HCT116 (cell line): ENCODE measurements around the gene TK1. TPM values are rescaled to one million over a fixed set of nuclear protein-coding genes. Genes with fewer than 3 reads are reported as not detected.

Source experiments
- ATAC-seq: fragments of 200-7000 bp; cut with Tn5 transposase; 2 replicates; pipeline ENCODE4 v1.9.1; 2020; ENCODE audit warnings: mild to moderate bottlenecking, moderate library complexity
- BruUV-seq: library from RNA; stranded (reverse); fragments of 400-500 nt; replicated peaks from 2 replicates; lab custom pipeline; 2021; lab: Mats Ljungman, UMichigan
- CTCF ChIA-PET: fragments of 300-600 bp; sonication (Branson Sonifier 250); formaldehyde crosslinking; loops from one replicate; lab custom pipeline; 2021; ENCODE audit warnings: antibody characterized with exemption; lab: Charles Lee
- POLR2A ChIA-PET: fragments of 300-600, 350-600 bp; sonication (Branson Sonifier 250); formaldehyde crosslinking; loops from one replicate; lab custom pipeline; 2021; ENCODE audit warnings: antibody characterized with exemption; lab: Charles Lee
- RAD21 ChIA-PET, 2 experiments: fragments of 300-600 bp; sonication (Branson Sonifier 250); formaldehyde crosslinking; loops; one replicate each; lab custom pipeline; 2023; ENCODE audit warnings: low total read pairs in 2 of 2; ENCODE audit not compliant: uncharacterized antibody in 2 of 2, unreplicated experiment in 2 of 2, low non-redundant PET in 1 of 2; lab: Charles Lee
- DNase-seq: peaks from one replicate; pipeline ENCODE4 v3.0.0-alpha.2; 2010; ENCODE audit warnings: low read depth, low spot score
- H2AFZ ChIP-seq: fragments of 200-600 bp; shearing (Covaris generic), sonication (generic); 2 replicates; pipeline ENCODE4 v1.6.1; 2017; ENCODE audit warnings: low read depth, mixed run types, mixed read lengths, antibody characterized with exemption, low read length; ENCODE audit not compliant: poor library complexity, severe bottlenecking
- H3K27ac ChIP-seq: 2 replicates; pipeline ENCODE4 v1.5.1; 2012; ENCODE audit warnings: low read depth, low read length
- H3K27me3 ChIP-seq: fragments of 200-600 bp; sonication (generic); 2 replicates; pipeline ENCODE4 v1.6.1; 2016; ENCODE audit warnings: mixed run types, low read length, mixed read lengths; ENCODE audit not compliant: insufficient read depth
- H3K36me3 ChIP-seq, 2 experiments: fragments of 200-500 bp in 1 of 2; fragments of 200-600 bp in 1 of 2; sonication (Bioruptor generic) in 1 of 2; sonication (generic) in 1 of 2; 2 replicates each; pipeline versions ENCODE4 v1.5.1 to v1.6.1; 2014 to 2016; ENCODE audit warnings: low read length in 2 of 2, inconsistent platforms in 1 of 2, mixed read lengths in 1 of 2, mixed run types in 1 of 2; ENCODE audit not compliant: insufficient read depth in 2 of 2, control insufficient read depth in 1 of 2
- H3K4me1 ChIP-seq, 2 experiments: fragments of 200-600 bp in 1 of 2; sonication (generic) in 1 of 2; 2 replicates each; pipeline versions ENCODE4 v1.5.1 to v1.6.1; 2012 to 2017; ENCODE audit warnings: low read length in 2 of 2, inconsistent platforms in 1 of 2, mild to moderate bottlenecking in 1 of 2, mixed read lengths in 1 of 2, mixed run types in 1 of 2, moderate library complexity in 1 of 2; ENCODE audit not compliant: insufficient read depth in 2 of 2, control insufficient read depth in 1 of 2
- H3K4me2 ChIP-seq: fragments of 200-600 bp; sonication (generic); 2 replicates; pipeline ENCODE4 v1.6.1; 2017; ENCODE audit warnings: mixed run types, low read length, mixed read lengths
- H3K4me3 ChIP-seq, 2 experiments: fragments of 200-600 bp in 1 of 2; sonication (generic) in 1 of 2; replicated peaks in 1 of 2; 2 replicates each; pipeline ENCODE4 v1.5.1; 2011 to 2016; ENCODE audit warnings: low read length in 2 of 2, control low read depth in 1 of 2, low read depth in 1 of 2, mild to moderate bottlenecking in 1 of 2, mixed read lengths in 1 of 2, mixed run types in 1 of 2
- H3K79me2 ChIP-seq: fragments of 200-600 bp; sonication (generic); 2 replicates; pipeline ENCODE4 v1.6.1; 2017; ENCODE audit warnings: mild to moderate bottlenecking, mixed run types, low read length, moderate library complexity, mixed read lengths; ENCODE audit not compliant: insufficient read depth
- H3K9ac ChIP-seq: fragments of 200-600 bp; sonication (generic); 2 replicates; pipeline ENCODE4 v1.6.1; 2016; ENCODE audit warnings: low read length, mixed read lengths
- H3K9me2 ChIP-seq: fragments of 200-600 bp; sonication (generic), shearing (Covaris generic); 2 replicates; pipeline ENCODE4 v1.6.1; 2017; ENCODE audit warnings: mixed run types, mild to moderate bottlenecking, moderate library complexity; ENCODE audit not compliant: insufficient read depth
- H3K9me3 ChIP-seq, 2 experiments: fragments of 200-500 bp in 1 of 2; fragments of 200-600 bp in 1 of 2; sonication (Bioruptor generic) in 1 of 2; sonication (generic) in 1 of 2; 2 replicates each; pipeline ENCODE4 v1.6.1; 2014 to 2017; ENCODE audit warnings: low read length in 2 of 2, mixed read lengths in 2 of 2, inconsistent platforms in 1 of 2, low read depth in 1 of 2, mild to moderate bottlenecking in 1 of 2, mixed run types in 1 of 2, moderate library complexity in 1 of 2; ENCODE audit not compliant: control insufficient read depth in 1 of 2, insufficient read depth in 1 of 2
- H4K20me1 ChIP-seq: fragments of 200-600 bp; sonication (generic), shearing (Covaris generic); 2 replicates; pipeline ENCODE4 v1.6.1; 2017; ENCODE audit warnings: mixed run types, mild to moderate bottlenecking, moderate library complexity; ENCODE audit not compliant: insufficient read depth
- ELF1 ChIP-seq: IDR thresholded peaks from 2 replicates; pipeline ENCODE4 v1.6.1; 2012; ENCODE audit warnings: low read depth, borderline replicate concordance
- EZH2 ChIP-seq: fragments of 200-600 bp; sonication (generic); IDR thresholded peaks from 2 replicates; pipeline ENCODE4 v1.6.1; 2017; ENCODE audit warnings: antibody characterized with exemption, mixed run types
- JUND ChIP-seq: IDR thresholded peaks from 2 replicates; pipeline ENCODE4 v1.6.1; 2012
- ZNF274 ChIP-seq: fragments of 200-500 bp; sonication (Bioruptor generic); IDR thresholded peaks from 2 replicates; pipeline ENCODE4 v1.6.1; 2014; ENCODE audit warnings: mild to moderate bottlenecking, low read depth, low read length, inconsistent platforms
- intact Hi-C: fragments of 100-400 bp; cut with micrococcal nuclease; formaldehyde crosslinking; loops from 2 replicates; pipeline ENCODE4 v1.10.0; 2022
- total RNA-seq: library from RNA; stranded (reverse); gene quantifications from one replicate; pipeline ENCODE4 v1.2.1, GENCODE V29; 2021; ENCODE audit not compliant: unreplicated experiment
- TF ChIP-seq, protein P1 (sequence below): IDR thresholded peaks from 2 replicates; pipeline ENCODE4 v1.6.1; 2011; ENCODE audit warnings: mild to moderate bottlenecking, low read length, moderate library complexity; ENCODE audit not compliant: insufficient replicate concordance; ENCODE audit errors: extremely low read depth

Gene TK1
- total RNA-seq, 1 experiment from 2014 or later = 315 TPM

DNA sequence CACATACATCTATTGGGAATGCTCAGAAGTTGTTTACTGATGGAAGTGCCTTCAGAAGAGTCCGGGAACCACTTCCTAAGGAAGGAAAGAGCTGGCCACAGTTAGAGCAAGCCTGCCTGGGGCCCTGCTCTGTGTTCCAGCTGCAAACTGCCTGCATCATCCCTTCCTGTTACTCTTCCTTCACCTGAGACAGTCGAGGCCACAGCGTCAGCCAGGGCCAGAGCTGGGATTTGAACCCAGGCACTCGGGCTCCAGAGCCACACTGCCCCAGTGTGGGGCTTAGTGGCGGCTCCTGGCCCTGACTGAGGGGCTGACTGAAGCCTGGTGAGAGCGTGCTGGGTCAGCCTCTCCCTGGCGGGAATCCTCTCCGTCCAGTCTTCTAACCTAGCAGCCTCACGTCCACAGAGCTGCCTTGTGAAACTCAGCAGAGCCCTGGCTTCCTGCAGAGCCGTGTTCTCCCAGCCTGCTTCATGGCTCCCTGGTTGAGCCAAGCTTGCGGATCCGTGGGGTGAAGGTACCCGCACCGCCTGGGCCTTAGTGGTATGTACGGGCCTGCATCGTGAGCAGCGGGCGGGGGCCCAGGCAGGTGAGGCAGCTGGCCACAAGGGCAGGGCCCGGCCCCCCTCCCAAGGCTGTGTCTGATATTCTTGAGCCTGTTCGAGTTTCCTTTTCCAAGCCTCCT lies 45.3 kb downstream of the TK1 start:
- Histone ChIP-seq H3K27me3 (no peaks in the 10 kb centered on the region), H3K9me3 (no peaks in the 10 kb centered on the region), H3K36me3 (no peaks in the 10 kb centered on the region), H4K20me1 (no peaks in the 10 kb centered on the region), H3K79me2 (no peaks in the 10 kb centered on the region), H2AFZ (no peak overlapping the region), H3K4me3 (peak overlapping the region; percentile 13 to 44), H3K9me2 (no peaks in the 10 kb centered on the region), H3K27ac (peak overlapping the region; percentile 67), H3K4me2 (peak overlapping the region; percentile 82), H3K4me1 (peaks cover 59 to 89% of the 10 kb centered on the region in 2 experiments), H3K9ac (peak overlapping the region; percentile 58)
- DNase-seq (no peak), ATAC-seq (peak; percentile 6)
- ChIA-PET RAD21 (interaction anchor here (0.5 to 1.4 kb wide), 4 partner anchors 13 to 219 kb away, joined by 3 to 6 read pairs (median 4); partner anchors contain the start of gene TMC6 (in 1 of the 2)), POLR2A (interaction anchor here (0.6 to 1.8 kb wide), 9 partner anchors 12 to 203 kb away, joined by 3 to 24 read pairs (median 5); partner anchors contain the start of genes AFMID and TK1), CTCF (interaction anchor here (0.6 to 2.0 kb wide), 12 partner anchors 9 to 122 kb away, joined by 3 to 7 read pairs (median 4); partner anchors contain the start of genes AFMID and TK1)
- BruUV-seq = no TSS peak
- intact Hi-C loops = loop anchor here (2.0 kb wide), 1 partner anchor 27 kb away; the partner anchor contains the start of gene SYNGR2
- no peak for TF ChIP-seq EZH2
- no peak for TF ChIP-seq ZNF274
- TF ChIP-seq, protein P1, sequence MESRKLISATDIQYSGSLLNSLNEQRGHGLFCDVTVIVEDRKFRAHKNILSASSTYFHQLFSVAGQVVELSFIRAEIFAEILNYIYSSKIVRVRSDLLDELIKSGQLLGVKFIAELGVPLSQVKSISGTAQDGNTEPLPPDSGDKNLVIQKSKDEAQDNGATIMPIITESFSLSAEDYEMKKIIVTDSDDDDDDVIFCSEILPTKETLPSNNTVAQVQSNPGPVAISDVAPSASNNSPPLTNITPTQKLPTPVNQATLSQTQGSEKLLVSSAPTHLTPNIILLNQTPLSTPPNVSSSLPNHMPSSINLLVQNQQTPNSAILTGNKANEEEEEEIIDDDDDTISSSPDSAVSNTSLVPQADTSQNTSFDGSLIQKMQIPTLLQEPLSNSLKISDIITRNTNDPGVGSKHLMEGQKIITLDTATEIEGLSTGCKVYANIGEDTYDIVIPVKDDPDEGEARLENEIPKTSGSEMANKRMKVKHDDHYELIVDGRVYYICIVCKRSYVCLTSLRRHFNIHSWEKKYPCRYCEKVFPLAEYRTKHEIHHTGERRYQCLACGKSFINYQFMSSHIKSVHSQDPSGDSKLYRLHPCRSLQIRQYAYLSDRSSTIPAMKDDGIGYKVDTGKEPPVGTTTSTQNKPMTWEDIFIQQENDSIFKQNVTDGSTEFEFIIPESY = no peak
- no peak for TF ChIP-seq ELF1
- TF ChIP-seq JUND = no peak
